Measurements from ENCODE around the gene RAB44.
A peak's percentile ranks its signal among the peaks of the same experiment; 100 is the strongest.
"Not testable (repeated sequence)": the region's sequence is repeated elsewhere in the genome, so short reads cannot be mapped to it uniquely, and the experiment has no call there.

The RAB44 gene, protein sequence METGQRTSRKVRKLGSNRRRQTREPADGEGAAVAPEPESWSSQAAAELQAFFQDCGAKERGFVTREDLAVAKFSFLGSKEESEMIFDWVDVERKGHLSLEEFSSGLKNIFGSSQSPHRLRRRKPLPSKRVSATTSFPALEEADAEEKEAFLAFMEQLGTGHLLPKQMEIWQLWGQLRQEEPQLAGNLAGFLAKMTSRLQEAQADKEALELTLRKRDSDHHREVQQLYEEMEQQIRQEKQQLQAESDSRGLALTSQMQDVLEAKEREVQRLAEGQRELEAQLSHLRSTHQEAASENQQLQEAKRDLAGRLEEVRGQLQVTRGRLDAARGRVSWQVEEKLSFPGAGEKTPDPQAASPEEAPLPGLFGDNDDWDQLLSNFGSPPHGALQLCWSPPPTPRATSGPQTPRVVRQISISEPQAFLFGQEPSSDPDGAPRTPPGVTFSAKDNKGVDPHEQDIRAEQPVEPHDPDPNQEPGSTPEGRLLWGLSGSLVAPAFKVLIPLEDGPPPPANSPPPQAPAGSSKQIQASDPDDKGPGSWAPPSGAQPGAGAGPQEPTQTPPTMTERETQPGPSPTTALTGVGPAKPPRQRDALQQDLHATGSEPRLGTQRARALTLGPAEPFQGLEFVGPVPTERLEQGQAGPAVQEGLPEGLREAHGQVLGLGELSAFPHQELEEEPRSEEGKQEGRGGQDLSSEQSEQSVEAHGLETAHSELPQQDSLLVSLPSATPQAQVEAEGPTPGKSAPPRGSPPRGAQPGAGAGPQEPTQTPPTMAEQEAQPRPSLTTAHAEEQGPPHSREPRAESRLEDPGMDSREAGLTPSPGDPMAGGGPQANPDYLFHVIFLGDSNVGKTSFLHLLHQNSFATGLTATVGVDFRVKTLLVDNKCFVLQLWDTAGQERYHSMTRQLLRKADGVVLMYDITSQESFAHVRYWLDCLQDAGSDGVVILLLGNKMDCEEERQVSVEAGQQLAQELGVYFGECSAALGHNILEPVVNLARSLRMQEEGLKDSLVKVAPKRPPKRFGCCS

DNA sequence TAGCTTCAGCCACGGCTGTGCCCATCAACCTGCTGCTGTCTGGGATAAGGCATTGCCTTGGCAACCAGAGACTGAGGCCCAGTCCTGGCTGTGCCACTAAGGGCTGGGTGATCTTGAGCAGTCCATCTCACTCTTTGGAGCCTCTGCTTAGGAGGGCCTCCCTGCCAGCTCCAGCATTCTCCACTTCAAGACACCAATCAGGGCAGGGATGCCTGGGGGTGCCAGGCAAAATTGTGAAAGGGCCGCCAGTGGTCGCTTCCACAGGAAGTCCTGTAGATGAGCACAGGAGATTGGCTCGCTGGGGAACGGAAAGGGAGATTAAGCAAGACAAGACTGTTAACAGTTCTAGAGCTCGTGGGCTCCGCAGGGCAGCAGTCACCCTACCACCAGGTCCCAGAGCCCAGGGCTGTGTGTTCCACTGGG lies at the start of gene RAB44:
RAB44 (plus strand) TSS at position 346 of the 423 bp plus-strand sequence. CDS start 6,410 bp downstream, outside the sequence.
- DNase-seq: no peak

DNA sequence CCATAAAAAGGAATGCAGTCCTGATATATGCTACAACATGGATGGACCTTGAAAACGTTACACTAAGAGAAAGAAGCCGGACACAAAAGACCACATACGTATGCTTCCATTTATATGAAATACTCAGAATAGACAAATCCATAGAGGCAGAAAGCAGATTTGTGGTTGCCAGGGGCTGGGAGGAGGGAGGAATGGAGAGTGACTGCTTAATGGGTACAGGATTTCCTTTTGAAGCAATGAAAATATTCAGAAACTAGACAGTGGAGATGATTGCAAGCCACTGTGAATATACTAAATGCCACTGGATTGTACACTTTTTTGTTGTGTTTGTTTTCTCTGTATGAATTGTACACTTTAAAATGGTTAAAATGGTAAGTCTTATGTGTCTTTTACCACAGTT lies 48.5 kb upstream of the RAB44 start:
- no peak for DNase-seq

DNA sequence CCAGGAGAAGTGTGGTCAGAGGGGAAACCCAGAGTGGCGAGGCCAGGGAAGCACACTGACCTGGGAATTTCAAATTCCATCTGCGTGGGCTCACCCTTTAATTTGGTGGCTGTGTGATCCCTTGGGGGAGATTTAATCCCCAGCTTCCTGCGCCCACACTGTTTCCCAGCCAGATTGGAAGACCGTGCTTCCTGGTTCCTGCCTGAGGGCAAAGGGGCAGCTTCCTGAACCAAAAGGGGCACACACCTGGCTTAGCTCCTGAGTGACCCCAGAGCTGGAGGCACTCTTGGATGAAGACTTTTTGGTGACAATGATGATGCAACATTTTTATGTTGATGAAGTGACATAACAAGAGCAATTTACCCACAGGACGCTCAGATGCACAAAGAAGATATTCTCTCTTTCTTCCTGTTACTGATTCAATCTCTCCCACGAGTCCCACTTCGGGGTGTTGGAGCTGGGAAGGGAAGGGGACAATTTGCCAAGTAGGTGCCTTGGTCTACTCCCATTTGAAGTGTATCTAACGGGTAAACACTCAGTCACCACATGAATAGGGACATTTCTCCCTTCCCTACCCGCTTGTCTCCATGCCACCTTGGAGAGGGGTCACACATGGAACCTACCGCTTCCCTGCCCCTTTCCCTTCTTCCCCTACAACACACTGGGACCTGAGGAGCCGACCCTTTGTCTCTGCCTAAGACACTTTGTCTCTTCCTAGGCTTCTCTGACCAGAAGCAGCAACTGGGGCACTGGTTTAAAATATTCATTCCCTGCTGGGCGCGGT lies 47.7 kb upstream of the RAB44 start:
- no peak for DNase-seq

DNA sequence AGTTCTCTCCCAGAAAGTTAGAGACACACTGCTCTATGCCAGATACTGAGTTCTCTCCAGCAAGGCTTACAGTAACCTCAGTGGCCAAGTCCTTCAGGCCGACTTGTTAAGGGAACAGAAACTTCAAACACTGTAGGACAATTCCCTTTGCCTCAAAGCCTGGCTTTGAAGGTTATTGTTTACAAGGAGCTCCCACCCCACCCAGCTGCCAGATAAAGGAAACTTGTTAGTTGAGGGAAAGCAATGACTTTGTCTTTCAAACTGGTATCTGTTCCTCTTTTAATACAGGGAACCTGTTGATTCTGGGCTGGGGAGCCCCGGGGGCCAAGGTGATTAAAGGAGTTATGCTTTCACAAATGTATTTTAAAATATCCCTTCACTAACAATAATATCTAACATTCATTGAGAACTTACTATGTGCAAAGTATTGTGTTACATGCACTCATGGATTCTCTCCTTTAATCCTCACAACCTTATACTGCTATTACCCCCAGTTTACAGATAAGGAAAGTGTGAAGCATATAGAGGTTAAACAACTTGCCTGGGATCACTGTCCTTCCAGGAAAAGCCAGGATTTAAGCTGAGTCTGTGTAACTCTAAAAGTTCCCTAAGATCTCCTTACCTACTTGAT lies 46.7 kb upstream of the RAB44 start:
- no peak for DNase-seq

DNA sequence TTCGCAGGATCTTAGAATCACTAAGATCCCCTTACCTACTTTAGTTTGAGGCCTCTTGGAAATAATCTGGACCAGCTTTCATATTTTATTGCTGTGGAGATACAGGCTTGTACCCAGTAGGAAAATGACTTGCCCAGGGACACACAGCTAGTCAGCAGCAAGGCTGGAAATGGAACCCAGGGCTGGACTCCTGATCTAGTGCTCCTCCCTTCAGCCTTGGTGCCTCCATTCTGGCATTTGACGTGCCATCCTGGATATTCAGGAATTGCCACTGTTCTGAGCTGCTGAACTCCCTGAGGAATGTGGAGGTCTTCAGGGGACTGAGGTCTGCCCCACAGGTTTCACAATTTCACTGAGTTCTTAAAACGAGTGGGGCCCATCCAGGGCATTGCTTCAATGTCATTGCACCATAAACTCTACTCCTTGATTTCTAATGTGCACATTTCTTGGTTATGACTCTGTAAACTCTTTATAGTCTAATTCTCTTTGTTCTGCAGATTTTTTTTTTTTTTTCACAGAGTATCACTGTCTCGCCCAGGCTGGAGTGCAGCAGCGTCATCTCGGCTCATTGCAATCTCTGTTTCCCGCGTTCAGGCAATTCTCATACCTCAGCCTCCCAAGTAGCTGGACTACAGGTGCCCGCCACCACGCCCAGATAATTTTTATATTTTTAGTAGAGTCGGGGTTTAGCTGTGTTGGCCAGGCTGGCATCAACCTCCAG lies 45.8 kb upstream of the RAB44 start:
- DNase-seq: no peak

DNA sequence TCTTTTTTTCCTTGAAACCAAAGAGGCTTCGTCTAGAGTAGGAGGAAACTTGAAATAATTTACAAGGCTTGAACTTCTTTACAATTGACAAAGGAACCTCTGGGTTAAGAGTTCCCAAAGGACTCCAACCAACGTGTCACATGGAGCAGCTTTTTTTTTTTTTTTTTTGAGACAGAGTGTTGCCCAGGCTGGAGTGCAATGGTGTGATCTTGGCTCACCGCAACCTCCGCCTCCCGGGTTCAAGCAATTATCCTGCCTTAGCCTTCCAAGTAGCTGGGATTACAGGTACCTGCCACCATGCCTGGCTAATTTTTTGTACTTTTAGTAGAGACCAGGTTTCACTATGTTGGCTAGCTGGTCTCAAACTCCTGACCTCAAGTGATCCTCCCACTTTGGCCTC lies 43.2 kb upstream of the RAB44 start:
- DNase-seq: not testable (repeated sequence)

DNA sequence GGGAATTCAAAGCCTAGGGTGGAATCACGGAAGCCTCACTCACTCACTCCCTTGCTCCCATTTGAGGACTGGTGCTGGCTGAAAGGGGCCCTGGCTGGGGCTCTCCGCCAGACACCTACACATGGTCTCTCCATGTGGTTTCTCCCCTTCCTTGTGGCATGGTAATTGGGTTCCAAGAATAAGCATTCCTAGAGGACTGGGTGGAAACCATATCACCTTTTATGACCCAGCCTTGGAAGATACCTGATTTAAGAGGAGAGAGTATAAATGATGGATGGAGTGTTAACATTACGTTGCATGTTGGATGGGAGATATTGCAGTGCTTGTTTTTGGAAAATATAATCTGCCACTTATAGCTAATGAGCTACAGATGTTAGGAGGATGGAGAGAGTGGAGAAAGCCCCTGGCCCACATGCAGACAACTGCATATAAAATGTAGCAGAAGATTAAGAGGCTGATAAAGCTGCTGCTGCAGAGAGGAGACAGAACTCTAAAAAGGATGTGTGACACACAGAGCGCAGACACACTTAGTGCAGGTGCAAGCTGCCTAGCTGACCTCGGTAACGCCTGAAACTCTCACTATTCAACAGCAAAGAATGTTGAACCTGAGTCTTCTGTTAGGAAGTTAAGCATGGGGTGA lies 42.4 kb upstream of the RAB44 start:
- DNase-seq: no peak

DNA sequence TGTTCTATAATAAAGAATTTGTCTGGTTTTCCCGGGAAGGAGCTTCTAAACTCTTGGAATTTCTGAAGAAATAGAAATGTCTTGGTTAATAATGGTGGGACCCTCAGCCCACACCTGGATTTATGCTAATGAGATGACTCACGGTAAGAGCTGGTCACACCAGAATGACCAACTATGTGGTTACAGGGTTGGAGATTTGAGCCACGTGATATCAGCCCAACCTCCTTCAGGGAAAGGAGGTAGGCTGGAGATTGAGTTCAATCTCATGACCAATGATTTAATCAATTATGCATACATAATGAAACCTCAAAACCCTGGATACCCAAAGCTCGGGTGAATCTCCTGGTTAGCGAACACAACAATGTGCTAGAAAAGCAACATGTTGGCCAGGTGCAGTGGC lies 41.2 kb upstream of the RAB44 start:
- no peak for DNase-seq

DNA sequence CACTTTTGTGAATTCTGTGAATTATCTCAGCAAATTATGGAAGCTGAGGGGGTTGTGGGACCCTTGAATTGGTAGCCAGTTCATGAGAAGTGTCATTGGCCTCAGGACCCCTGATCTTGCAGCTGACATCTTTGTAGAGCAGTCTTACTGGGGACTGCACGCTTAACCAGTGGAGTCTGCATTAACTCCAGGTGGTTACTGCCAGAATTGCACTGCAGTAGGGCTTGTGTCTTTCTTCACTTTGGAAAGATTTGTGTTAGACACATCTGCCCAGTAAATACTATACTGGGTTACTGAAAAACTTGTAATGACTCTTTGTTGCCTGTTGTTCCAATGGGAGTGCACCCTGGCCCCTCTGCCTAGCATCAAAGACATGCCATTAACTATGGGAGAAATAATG lies 40.4 kb upstream of the RAB44 start:
- DNase-seq: no peak

DNA sequence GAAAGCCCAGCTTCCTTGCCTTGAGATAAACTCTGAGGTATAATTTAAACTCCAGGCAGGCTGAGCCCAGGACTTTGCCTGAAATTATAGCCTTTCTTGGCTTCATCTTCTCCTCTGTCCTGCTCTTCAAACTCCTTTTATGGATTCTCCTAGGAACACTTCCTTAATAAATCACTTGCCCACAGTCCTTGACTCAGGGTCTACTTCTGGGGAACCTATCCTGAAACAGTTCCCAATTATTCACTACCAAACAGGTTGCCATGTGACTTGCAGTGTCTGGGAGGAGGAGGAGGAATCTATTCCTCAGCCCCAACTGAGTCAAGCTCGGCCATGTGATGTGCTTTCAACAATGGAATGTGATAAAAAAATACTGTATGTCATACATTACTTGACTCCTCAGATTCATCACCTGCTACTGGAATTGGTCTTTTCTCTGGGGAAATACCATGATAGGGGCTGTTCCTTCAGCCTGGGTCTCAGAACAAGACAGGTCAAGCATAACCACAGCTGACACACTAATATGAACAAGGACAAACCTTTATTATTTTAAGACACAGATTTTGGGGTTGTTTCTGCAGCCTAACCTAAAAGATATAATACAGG lies 39.6 kb upstream of the RAB44 start:
- no peak for DNase-seq

DNA sequence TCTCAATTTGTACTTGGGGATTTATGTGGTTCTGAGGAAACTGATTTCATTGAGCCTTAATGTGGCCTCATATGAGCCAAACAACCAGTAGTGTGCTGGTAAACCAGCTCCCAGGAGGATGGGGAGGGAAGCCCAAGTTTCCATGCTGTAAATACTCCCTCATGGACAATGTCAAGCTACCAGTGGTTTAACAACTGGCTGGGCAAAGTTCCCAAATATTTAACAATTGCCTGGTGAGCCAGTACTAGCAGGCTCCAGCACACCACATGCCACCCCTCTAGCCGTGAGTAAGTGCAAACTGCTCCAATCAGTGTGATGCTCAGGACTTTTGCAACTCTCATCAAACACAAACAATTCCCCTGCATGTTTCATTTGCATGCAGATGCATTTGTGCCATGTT lies 38.4 kb upstream of the RAB44 start:
- no peak for DNase-seq

DNA sequence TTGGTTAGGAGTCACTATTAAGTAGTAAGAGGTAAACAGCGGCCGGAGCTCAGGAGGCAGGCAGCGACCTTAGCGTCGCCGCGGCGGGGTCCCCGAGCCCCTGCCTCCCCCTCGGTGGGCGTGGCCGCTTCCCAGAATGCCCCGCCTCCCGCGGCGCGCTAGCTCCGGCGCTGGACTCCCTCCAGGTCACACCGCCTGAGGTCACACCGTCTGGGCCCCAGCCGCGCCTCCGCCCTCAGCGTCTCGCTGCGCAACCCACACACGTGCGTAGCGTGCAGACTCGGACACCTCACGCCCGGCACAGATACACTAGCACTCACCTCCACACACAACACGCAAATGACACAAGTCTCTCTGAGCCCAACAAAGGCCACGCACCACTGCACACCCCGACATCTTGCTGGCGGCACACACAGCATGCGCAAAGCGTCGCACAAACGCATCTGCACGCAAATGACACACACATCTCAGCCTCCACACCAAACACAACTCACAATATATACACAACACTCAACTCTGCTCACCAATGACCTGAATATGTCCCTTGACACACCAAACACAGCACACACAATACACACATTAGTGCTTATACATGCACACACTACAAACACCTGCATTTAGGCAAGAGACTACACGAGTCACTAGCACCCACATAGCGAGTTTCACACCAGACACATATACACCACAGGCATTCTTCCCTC lies 36.7 kb upstream of the RAB44 start:
- DNase-seq: no peak

DNA sequence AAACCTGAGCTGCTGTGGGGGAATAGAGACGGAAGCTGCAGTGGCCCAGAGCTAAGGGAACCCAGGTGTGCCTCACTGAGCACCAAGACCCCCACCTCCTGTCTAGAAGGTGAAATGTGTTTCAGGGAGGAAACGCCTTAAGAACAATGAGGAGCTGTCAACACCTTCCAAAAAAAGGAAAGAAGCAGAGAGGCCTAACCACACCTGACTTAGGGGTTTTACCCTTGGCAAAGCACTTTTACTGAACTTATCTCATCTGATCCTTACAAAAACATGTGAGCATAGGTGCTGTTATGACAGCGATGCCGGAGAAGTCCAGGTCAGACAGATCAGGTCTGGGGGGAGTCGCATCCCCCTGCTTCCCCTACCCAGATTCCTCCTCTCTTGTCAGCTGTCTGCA lies 35.2 kb upstream of the RAB44 start:
- DNase-seq: no peak

DNA sequence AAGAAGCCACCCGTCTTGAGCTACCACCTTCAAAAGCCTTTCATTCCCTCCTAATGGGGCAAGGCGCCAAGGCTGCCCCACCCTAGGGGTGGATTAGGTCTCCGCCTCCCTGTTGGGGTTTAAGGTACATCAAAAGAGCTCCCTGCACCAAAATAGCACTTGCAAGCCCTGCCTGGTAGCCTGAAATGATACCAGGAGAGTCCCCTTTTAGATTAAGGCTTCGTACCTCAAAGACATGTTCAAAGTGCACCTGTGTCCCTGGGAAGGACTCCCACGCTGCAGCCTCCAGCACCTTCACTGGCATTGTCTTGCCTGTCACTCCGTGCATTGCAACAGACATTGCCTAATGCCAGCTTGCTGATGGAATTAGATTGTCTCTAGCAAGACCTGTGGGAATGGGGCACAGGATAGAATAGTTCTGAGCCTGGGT lies 34.8 kb upstream of the RAB44 start:
- no peak for DNase-seq

DNA sequence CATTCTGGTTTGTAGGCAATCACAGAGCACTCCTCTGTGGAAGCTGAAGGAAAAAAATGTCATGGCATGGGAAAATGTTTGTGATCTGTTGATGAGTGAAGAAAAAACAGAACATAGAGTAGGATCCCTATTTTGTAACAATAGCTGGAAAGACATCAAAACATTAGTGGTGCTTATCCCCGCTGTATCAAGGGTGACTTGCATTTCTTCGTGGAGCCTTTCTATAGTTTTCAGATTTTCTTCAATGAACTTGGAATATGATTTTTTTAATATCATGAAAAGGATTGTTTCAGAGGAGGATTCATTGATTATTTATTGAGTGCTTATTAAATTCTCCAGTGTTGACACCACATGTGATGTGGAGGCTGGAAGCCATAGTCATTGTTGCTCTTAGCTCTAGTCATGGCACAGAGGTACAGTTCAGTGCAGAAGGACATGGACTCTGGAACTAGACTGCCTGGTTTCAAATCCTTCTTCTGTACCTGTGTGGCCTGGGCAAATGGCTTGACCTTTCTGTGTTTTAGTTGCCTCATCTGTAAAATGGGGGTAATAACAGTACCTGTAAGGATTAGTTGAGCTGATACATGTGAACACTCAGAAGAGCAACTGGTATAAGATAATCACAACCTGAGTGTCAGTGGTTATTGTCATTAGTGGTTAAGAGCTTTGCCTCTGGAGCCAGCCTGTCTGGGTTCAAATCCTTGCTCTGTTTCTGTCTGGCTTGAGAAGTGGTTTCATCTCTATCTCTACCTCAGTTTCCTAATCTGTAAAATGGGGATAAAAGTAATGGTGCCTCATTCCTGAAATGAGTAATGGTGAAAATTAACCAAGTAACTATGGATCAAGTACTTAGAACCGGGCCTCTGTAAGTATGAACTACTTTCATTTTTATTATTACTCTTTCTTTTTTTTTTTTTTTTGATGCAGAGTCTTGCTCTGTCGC lies 33.9 kb upstream of the RAB44 start:
- no peak for DNase-seq

DNA sequence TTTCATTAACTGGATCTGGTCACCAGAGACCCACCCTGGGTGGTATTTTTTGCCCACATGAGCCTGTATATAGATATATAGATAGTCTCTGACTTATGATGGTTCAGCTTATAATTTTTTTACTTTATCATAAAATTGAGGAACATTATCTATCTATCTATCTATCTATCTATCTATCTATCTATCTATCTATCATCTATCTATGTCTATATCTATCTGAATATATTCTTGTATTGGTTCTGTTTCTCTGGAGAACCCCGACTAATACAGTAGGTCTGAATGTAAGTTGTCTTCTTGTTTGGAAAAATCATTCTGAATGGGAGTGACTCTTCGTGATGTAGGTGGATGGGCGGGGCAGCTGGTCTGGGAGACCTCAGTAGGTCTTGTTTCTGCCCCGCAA lies 32.4 kb upstream of the RAB44 start:
- no peak for DNase-seq

DNA sequence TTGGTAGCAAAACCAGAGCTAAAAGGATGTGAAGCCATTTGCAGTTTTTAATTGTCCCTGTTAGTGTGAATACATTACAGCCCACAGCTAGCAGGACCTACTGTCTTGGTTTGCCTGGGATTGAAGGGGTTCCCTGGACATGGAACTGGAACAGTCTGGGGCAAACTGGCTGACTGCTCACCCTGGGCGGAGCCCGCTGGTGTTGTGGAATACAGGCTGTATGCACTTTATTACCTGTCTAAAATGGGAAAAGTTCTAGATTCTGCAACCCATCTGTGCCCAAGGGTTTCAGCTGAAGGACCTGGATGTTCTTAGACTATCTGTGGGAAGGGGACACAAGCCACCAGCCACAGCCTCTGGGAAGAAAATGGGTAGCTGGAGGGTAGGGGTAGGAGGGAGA lies 31.3 kb upstream of the RAB44 start:
- DNase-seq: no peak

DNA sequence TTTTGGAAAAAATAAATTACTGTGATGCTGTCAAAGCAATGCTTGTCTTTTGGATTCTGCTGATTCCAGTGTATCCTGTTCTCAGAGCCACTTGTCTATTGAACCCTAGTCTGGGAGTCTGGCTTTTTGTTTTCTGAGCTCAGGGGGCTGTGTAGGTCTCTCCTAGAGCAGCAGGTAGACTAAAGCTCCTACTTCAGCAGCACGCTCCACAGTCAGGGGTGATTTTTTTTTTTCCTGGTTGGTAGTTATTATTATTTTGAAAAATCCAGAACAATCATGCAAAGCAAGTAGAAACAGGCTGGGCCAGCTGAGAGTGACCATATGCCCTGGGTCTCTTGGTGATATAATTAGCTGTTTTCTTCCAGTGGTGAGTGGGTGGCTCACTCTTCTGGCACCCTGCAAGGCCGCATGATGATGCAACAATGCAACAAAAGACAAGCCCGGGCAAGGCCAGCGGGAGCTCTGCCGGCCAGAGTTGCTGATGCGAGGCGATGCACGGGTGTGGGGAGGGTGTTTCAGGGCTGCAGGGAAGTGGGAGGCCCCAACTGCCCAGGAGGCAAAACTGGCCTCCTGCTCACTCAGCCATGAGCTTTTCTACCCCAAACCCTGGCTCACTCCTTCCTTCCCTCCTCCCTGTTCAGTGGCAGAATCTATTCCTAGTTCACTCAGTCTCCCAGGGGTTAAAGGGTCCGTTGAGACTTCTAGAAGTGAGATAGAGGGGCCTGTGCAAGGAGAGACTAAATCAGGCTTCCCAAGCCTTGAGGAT lies 30.6 kb upstream of the RAB44 start:
- DNase-seq: peak; percentile 97

All from NCI-H510A (cell line).